ENCODE data around the gene ANXA4. TPM values are rescaled to one million over a fixed set of nuclear protein-coding genes. Genes with fewer than 3 reads are reported as not detected.

The ANXA4 gene
- total RNA-seq, 1 experiment from 2014 or later, result 51.1 TPM

DNA sequence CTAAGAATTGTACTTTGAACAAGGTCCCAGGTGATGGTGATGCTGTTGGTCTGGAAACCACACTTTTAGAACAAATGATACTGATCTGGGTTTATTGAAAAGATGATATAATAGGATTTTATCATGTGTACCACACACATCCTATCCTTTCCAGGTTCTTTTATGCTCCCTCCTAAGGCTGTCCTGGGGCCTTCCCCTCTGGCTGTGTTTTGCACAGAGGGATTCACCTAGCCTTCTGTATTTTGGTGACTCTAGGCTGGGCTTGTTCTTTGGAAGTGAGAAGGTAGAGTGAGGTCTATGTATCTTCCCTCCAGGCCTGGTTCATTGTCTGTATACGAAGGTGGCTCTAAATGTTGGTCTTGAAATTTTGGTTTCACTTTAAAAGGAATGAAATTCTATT, 12.7 kb downstream of the ANXA4 start:
- Histone ChIP-seq H4K20me1 (ENCODE audit: low read length) (no peaks in the 10 kb centered on the region), H3K27me3 (ENCODE audit: low read length) (no peaks in the 10 kb centered on the region), H3K36me3 (ENCODE audit: low read depth, low read length) (no peaks in the 10 kb centered on the region), H3F3A (ENCODE audit: low read length, unreplicated experiment) (no peaks in the 10 kb centered on the region), H3K4me1 (ENCODE audit: insufficient read depth, low read length) (peaks cover 15% of the 10 kb centered on the region), H3K9ac (ENCODE audit: low read length) (no peak overlapping the region), H3K27ac (ENCODE audit: low read length) (no peak overlapping the region), H3K9me2 (replicated peaks; ENCODE audit: low read length) (no peaks in the 10 kb centered on the region), H3K4me2 (ENCODE audit: low read length) (no peak overlapping the region), H2AFZ (ENCODE audit: low read length) (no peak overlapping the region), H3K9me3 (ENCODE audit: low read length) (no peaks in the 10 kb centered on the region), H3K4me3 (ENCODE audit: low read length) (no peak overlapping the region), H3K79me2 (ENCODE audit: low read length) (peaks cover 53% of the 10 kb centered on the region)
- ATAC-seq, result no peak
- CTCF ChIA-PET, result no interaction called here
- TF ChIP-seq EZH2 (IDR thresholded peaks at IDR 0.05; ENCODE audit: low read length, unreplicated experiment), result no peak
- TF ChIP-seq EZH2phosphoT487 (IDR thresholded peaks at IDR 0.05; ENCODE audit: borderline replicate concordance, low read length), result no peak
- TF ChIP-seq, protein P1, sequence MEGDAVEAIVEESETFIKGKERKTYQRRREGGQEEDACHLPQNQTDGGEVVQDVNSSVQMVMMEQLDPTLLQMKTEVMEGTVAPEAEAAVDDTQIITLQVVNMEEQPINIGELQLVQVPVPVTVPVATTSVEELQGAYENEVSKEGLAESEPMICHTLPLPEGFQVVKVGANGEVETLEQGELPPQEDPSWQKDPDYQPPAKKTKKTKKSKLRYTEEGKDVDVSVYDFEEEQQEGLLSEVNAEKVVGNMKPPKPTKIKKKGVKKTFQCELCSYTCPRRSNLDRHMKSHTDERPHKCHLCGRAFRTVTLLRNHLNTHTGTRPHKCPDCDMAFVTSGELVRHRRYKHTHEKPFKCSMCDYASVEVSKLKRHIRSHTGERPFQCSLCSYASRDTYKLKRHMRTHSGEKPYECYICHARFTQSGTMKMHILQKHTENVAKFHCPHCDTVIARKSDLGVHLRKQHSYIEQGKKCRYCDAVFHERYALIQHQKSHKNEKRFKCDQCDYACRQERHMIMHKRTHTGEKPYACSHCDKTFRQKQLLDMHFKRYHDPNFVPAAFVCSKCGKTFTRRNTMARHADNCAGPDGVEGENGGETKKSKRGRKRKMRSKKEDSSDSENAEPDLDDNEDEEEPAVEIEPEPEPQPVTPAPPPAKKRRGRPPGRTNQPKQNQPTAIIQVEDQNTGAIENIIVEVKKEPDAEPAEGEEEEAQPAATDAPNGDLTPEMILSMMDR (conservative IDR thresholded peaks at IDR 0.05; ENCODE audit: low read depth, low read length), result no peak
- POLR2A ChIA-PET (ENCODE audit: unreplicated experiment), result no interaction called here
- no TSS peak for BruUV-seq (replicated peaks)
- intact Hi-C loops (cut with micrococcal nuclease), result no loop called here
- no peak for DNase-seq

GRCh38 chr2:69755862-69756467, 14.0 kb downstream of the ANXA4 start:
- peak overlapping the region; percentile 47 for H3K4me3 ChIP-seq (ENCODE audit: low read length)
- CTCF ChIA-PET, result interaction anchor here (0.6 to 1.6 kb wide), 4 partner anchors 15 to 183 kb away, joined by 3 to 28 read pairs (median 4); no protein-coding TSS in a partner anchor
- H3K27ac ChIP-seq (ENCODE audit: low read length), result peak overlapping the region; percentile 83
- peaks cover 44% of the 10 kb centered on the region for H3K79me2 ChIP-seq (ENCODE audit: low read length)
- POLR2A ChIA-PET (ENCODE audit: unreplicated experiment), result interaction anchor here (0.5 to 0.8 kb wide), 6 partner anchors 14 to 1388 kb away, joined by 3 to 9 read pairs (median 4); partner anchors contain the start of gene ANXA4
- intact Hi-C loops (cut with micrococcal nuclease), result loop anchor here (1.0 to 2.0 kb wide), 2 partner anchors 13 to 14 kb away; partner anchors contain the start of gene ANXA4
- peak overlapping the region; percentile 63 for H3K9ac ChIP-seq (ENCODE audit: low read length)
- DNase-seq, result peak; percentile 97
- no peaks in the 10 kb centered on the region for H3K27me3 ChIP-seq (ENCODE audit: low read length)
- no peaks in the 10 kb centered on the region for H3F3A ChIP-seq (ENCODE audit: low read length, unreplicated experiment)
- H2AFZ ChIP-seq (ENCODE audit: low read length), result no peak overlapping the region
- H4K20me1 ChIP-seq (ENCODE audit: low read length), result no peaks in the 10 kb centered on the region
- TF ChIP-seq EZH2phosphoT487 (IDR thresholded peaks at IDR 0.05; ENCODE audit: borderline replicate concordance, low read length) (no peak), EZH2 (IDR thresholded peaks at IDR 0.05; ENCODE audit: low read length, unreplicated experiment) (no peak)
- TF ChIP-seq, protein P1 (conservative IDR thresholded peaks at IDR 0.05; ENCODE audit: low read depth, low read length), result no peak
- H3K4me1 ChIP-seq (ENCODE audit: insufficient read depth, low read length), result peaks cover 15% of the 10 kb centered on the region
- no TSS peak for BruUV-seq (replicated peaks)
- peak; percentile 98 for ATAC-seq
- H3K36me3 ChIP-seq (ENCODE audit: low read depth, low read length), result no peaks in the 10 kb centered on the region
- no peaks in the 10 kb centered on the region for H3K9me2 ChIP-seq (replicated peaks; ENCODE audit: low read length)
- H3K4me2 ChIP-seq (ENCODE audit: low read length), result peak overlapping the region; percentile 85
- H3K9me3 ChIP-seq (ENCODE audit: low read length), result no peaks in the 10 kb centered on the region

DNA sequence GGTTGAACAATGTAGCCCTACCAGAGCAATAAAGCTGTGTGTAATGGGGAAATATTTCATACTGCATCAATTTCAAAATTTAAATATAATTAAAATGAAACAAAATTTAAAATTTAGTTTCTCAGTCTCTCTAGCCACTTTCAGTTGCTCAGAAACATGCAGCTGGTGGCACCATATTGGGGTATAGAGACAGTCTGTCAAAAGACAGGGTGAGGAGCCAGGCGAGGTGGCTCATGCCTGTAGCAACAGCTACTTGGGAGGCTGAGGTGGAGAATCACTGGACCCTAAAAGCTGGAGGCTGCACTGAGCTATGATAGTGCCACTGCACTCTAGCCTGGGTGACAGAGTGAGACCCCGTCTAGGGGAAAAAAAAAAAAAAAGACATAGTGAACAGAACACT, 20.1 kb downstream of the ANXA4 start:
- BruUV-seq (replicated peaks), result no TSS peak
- intact Hi-C loops (cut with micrococcal nuclease), result no loop called here
- no peak overlapping the region for H3K4me3 ChIP-seq (ENCODE audit: low read length)
- no peak overlapping the region for H3K9ac ChIP-seq (ENCODE audit: low read length)
- H4K20me1 ChIP-seq (ENCODE audit: low read length), result no peaks in the 10 kb centered on the region
- ChIA-PET CTCF (no interaction called here), POLR2A (ENCODE audit: unreplicated experiment) (no interaction called here)
- 0 out of 2 replicates have a peak, but pooled peaks cover 3% of the 10 kb centered on the region for H3K36me3 ChIP-seq (ENCODE audit: low read depth, low read length)
- no peaks in the 10 kb centered on the region for H3F3A ChIP-seq (ENCODE audit: low read length, unreplicated experiment)
- ATAC-seq, result no peak
- TF ChIP-seq EZH2phosphoT487 (IDR thresholded peaks at IDR 0.05; ENCODE audit: borderline replicate concordance, low read length) (no peak), EZH2 (IDR thresholded peaks at IDR 0.05; ENCODE audit: low read length, unreplicated experiment) (no peak)
- TF ChIP-seq, protein P1 (conservative IDR thresholded peaks at IDR 0.05; ENCODE audit: low read depth, low read length), result no peak
- no peaks in the 10 kb centered on the region for H3K9me2 ChIP-seq (replicated peaks; ENCODE audit: low read length)
- H3K79me2 ChIP-seq (ENCODE audit: low read length), result peaks cover 4% of the 10 kb centered on the region; the same call in 1 of the 2 replicates
- DNase-seq, result no peak
- no peak overlapping the region for H2AFZ ChIP-seq (ENCODE audit: low read length)
- no peaks in the 10 kb centered on the region for H3K27me3 ChIP-seq (ENCODE audit: low read length)
- H3K4me1 ChIP-seq (ENCODE audit: insufficient read depth, low read length), result peaks cover 25% of the 10 kb centered on the region
- H3K9me3 ChIP-seq (ENCODE audit: low read length), result no peaks in the 10 kb centered on the region
- H3K4me2 ChIP-seq (ENCODE audit: low read length), result no peak overlapping the region
- no peak overlapping the region for H3K27ac ChIP-seq (ENCODE audit: low read length)

All from PC-3 (cell line).